CD4-positive, alpha-beta T cell treated with Interleukin-10 for 1 hour (primary cell): ENCODE data around the gene FGF14.

Source experiments
- DNase-seq: peaks from one replicate; pipeline ENCODE4 v3.0.0-alpha.2; 2020

FGF14 gene

DNA sequence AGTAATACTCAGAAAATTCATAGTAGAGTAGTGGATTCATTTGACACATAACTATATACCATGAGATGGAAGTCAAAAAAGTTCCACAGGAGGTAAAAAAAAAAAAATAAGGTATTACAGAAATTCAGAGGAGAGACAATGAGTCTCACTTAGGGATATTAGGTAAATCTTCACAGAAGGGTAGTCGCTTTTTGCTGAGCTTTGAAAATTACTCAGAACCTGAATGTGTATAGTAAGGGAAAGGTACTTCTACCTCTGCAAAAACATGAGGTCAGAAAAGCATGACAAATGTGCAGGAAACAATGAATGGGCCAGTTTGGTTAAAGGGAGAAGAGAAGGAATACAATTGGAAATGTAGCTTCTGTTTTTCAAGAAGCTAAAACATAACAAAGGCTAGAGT lies 698.8 kb downstream of the FGF14 start:
- DNase-seq = no peak

DNA sequence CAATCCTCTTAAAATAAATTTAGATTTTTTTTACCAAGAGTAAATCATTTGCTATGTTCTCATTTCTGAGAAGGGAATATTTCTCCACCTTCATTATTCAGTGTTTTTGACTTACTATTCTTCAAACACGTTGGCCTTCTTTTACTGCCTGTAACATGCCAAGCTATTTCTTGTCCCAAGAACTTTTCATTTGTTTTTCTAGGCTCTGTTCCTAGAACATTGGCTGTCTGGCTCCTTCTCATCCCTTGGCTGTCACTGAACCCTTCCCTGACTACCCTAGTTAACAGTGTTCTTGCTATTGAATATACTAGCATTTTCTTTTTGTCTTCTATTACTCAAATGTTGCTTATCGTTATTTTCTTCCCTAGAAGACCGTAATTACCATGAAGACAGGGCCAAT lies 701.2 kb downstream of the FGF14 start:
- no peak for DNase-seq

DNA sequence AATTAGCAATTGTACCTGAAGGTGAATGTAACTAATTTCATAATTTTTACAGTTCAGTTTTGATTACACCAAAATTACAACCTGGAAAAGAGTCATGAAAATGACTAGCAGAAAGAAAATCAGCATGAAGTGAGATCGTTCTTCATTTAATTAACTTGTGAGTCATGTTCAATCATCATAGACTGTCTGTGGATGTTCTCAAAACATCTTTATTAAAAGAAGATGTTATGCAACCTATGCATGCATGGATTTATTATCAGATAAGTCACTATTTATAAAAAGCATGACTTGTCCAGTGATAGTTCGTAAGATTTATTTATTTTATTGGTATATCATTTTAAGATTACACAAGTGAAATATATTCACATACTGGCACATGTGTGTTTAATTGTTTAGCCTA lies 703.4 kb downstream of the FGF14 start:
- no peak for DNase-seq

DNA sequence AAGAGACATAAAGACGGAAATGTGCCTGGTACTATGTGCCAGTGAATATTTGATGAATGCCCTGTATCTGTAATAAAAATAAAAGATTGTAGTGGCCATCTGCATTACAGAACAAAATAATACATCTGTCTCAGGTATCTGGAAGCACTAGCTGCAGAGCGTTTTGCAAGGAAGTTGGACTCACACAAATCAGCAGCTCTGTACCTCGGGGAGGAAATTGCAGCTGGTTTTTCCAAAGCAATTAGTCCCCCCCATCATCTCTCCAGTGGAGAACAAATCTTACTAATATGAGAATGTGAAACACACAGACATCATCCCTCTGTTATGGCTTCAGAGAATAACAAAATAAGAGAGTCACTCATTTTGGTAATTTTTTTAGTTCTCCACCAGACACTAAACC lies 704.1 kb downstream of the FGF14 start:
- DNase-seq = no peak

DNA sequence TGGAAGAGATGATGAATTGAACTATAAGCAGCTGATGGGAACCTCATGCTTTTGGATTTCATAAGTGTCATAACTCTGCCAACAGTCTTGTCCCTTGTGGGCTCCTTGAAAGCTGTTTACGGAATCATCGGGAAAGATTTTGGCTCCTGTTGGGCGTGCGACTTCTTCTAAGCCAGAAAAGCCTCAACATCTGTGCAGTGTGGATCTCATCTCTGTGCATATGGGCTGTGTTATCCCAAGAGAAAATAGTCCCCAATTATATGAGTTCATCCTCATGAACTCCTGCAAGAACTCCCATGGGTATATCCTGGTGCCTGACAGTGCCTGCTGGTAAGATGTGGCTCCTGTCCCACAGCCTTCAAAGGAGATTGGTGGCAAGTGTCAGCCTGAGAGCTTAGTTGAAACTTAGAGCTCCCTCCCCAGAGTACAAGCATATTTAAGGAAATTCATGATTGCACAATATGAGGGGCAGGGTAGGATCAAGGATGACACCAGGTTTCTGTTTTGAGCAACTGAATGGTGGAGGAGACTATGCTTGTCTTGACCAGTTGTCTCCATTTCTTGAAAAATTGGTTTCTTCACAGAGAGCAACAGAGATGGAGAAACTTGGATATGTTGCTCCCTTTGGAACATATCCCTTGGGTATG lies 705.9 kb downstream of the FGF14 start:
- DNase-seq = no peak

DNA sequence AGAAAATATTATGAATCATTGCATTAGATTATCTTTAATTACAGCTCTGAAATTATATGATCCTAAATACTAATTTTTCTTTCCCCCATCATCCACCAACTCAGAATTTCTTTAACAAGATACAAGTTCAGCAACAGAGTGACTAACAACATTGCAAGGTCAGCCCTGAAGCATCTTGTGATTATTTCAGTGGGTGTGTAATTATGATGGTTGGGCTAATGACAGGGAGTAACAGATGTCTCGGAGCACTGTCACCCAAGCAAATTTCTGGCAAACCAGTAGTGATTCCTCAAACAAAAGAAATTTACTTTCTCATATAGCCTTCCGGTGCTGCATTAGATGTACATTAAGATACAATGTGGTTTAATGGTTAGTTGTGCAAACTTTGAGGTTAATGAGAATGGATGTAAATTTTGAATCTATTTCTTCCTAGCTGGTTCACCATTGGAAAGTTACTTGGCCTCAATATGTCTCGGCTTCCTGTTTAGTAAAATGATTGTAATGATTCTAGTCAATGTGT lies 710.4 kb downstream of the FGF14 start:
- no peak for DNase-seq

DNA sequence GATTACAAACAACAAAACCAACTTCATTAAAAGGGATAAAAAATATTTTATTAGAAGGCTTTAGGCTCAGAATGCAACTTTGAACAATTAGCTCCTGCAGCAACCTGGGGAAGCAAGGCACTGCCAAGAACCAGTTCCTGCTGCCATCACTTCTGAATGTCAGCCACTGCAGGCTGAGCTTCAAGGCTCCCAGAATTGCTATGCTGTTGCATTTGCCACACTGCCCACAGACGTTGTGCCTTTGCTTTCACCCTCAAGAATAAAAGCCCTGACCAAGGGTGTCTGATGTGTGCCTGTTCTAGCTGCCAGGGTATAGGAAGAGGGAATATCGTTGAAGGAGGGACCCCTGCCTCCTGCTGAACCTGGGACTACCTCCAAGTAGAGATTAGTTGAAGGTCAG lies 711.0 kb downstream of the FGF14 start:
- no peak for DNase-seq

DNA sequence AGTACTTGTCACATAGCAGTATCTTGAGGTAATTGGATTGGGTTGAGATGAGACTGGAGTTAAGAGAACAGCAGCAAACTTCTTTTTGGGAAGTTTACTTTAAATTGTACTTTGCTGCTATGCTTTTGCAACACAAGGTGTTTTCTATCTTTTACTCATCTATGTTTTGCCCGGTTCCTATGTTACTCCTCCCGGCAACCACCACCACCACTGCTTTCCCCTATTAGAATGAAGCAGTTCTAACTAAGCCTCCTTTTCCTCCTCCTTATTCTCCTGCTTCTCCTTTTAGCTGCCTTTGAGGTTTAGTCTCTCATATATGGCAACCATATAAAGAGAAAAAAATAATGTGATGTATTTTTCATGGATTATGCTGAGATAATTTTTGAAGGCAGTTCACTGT lies 715.8 kb downstream of the FGF14 start:
- no peak for DNase-seq

DNA sequence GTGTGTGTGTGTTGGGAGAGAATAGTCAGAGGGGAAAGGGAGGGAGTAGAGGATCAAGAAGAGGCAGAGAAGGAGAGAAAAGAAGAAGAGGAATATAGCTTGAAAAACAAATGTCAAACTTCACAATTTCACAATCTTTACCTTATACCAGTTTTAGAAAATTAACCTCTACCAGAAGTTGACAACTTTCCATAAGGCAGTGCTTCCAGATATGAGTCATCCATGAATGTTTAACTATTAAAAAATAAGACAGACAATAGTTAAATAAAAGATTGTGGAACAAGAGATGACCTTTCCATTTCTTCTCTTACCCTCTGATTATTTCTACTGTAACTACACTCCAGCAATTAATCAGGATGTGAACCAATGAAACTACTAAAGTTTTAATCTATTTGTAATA lies 720.0 kb downstream of the FGF14 start:
- no peak for DNase-seq

DNA sequence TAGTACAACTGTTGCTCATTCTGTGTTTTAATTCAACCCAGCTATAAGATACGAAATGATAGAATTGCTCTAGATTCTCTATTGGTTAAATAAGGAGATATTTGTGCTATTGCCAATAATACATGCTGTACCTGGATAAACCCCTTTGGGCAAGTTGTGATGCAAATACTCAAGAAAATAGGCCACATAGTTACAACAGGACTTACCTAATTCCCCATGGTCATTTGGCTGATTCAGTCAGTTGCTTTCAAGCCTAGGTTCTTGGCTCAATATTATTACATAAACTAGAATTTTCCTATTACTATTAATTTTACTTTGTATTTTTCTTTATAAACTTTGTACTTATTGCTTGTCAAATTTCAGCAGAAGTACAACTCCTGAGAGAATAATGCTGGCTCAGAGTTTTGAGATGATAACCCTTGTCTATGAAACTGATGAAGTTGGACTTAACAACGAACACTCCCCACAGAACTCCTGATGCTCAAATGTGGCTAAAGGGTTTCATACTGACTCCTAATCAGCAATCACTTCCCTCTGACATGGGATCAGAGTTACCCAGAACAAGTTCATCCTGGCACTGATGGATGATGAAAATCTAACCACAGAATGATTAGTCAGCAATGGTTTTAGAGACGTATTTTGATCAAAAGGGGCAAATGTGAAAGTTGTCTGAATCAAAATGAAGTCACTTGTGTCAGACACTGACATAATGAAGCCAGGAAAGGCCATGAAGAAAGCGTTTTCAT lies 728.3 kb downstream of the FGF14 start:
- no peak for DNase-seq

DNA sequence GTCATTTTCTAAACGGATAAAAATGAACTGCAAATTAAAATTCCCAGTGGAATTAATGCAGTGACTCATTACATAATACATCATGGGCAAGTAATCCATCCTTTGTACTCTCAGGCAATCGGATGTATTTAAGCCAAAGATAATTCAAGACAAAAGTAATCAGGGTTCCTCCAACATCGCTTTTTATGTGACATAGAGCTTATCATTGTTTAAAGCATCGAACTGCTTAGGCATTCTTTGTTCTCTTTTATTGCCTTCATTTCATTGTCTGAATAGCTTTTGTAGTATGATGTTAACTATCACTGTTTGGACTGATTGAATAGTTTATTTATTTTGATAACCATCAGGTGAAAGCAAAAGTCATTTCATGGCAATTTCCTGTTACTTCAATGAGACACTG lies 740.0 kb downstream of the FGF14 start:
- no peak for DNase-seq
